ENCODE data around the gene ZNF407. TPM values are rescaled to one million over a fixed set of nuclear protein-coding genes. Genes with fewer than 3 reads are reported as not detected.

Gene ZNF407
- polyA plus RNA-seq, 1 experiment, result 5.8 TPM

- H3K9me3 ChIP-seq (ENCODE audit: control insufficient read depth, insufficient read depth, low read length), result no peaks in the 10 kb centered on the region; the same call in 1 of the 2 replicates
- ChIA-PET CTCF (interaction anchor here (0.6 kb wide), 1 partner anchor 380 kb away, joined by 4 read pairs; no protein-coding TSS in a partner anchor), POLR2A (no interaction called here)
- no peak for TF ChIP-seq CTCF (IDR thresholded peaks at IDR 0.05; ENCODE audit: low read depth, low read length)
- no peak overlapping the region for H3K4me3 ChIP-seq (ENCODE audit: low read depth, low read length)
- H3K27ac ChIP-seq (ENCODE audit: low read depth, low read length), result no peak overlapping the region
- DNase-seq (ENCODE audit: low read depth, low spot score), result no peak
- H3K27me3 ChIP-seq (ENCODE audit: control insufficient read depth, insufficient read depth, low read length), result no peaks in the 10 kb centered on the region
These were observed 64.0 kb downstream of the ZNF407 start for GRCh38 chr18:74661691-74662090.

GRCh38 chr18:74662622-74663021 is 65.0 kb downstream of the ZNF407 start:
- Histone ChIP-seq H3K9me3 (ENCODE audit: control insufficient read depth, insufficient read depth, low read length) (no peaks in the 10 kb centered on the region; the same call in 1 of the 2 replicates), H3K27ac (ENCODE audit: low read depth, low read length) (no peak overlapping the region), H3K27me3 (ENCODE audit: control insufficient read depth, insufficient read depth, low read length) (no peaks in the 10 kb centered on the region), H3K4me3 (ENCODE audit: low read depth, low read length) (no peak overlapping the region)
- no peak for DNase-seq (ENCODE audit: low read depth, low spot score)
- ChIA-PET CTCF (no interaction called here), POLR2A (no interaction called here)
- no peak for TF ChIP-seq CTCF (IDR thresholded peaks at IDR 0.05; ENCODE audit: low read depth, low read length)

- CTCF ChIA-PET, result no interaction called here
- no peak overlapping the region for H3K27ac ChIP-seq (ENCODE audit: low read depth, low read length)
- no peak for TF ChIP-seq CTCF (IDR thresholded peaks at IDR 0.05; ENCODE audit: low read depth, low read length)
- H3K4me3 ChIP-seq (ENCODE audit: low read depth, low read length), result no peak overlapping the region
- H3K27me3 ChIP-seq (ENCODE audit: control insufficient read depth, insufficient read depth, low read length), result no peaks in the 10 kb centered on the region
- H3K9me3 ChIP-seq (ENCODE audit: control insufficient read depth, insufficient read depth, low read length), result no peaks in the 10 kb centered on the region; the same call in 1 of the 2 replicates
- DNase-seq (ENCODE audit: low read depth, low spot score), result no peak
- POLR2A ChIA-PET, result no interaction called here
These were observed 67.7 kb downstream of the ZNF407 start for GRCh38 chr18:74665346-74665745.

GRCh38 chr18:74665905-74666304 is 68.2 kb downstream of the ZNF407 start:
- TF ChIP-seq CTCF (IDR thresholded peaks at IDR 0.05; ENCODE audit: low read depth, low read length), result no peak
- H3K4me3 ChIP-seq (ENCODE audit: low read depth, low read length), result no peak overlapping the region
- DNase-seq (ENCODE audit: low read depth, low spot score), result no peak
- CTCF ChIA-PET, result no interaction called here
- POLR2A ChIA-PET, result no interaction called here
- H3K9me3 ChIP-seq (ENCODE audit: control insufficient read depth, insufficient read depth, low read length), result no peaks in the 10 kb centered on the region; the same call in 1 of the 2 replicates
- H3K27ac ChIP-seq (ENCODE audit: low read depth, low read length), result no peak overlapping the region
- no peaks in the 10 kb centered on the region for H3K27me3 ChIP-seq (ENCODE audit: control insufficient read depth, insufficient read depth, low read length)

- POLR2A ChIA-PET, result no interaction called here
- no peak for TF ChIP-seq CTCF (IDR thresholded peaks at IDR 0.05; ENCODE audit: low read depth, low read length)
These were observed 71.6 kb downstream of the ZNF407 start for GRCh38 chr18:74669136-74669798.

More at GRCh38 chr18:74669136-74669798, 71.6 kb downstream of the ZNF407 start:
- no peak for DNase-seq (ENCODE audit: low read depth, low spot score)
- no peak overlapping the region for H3K4me3 ChIP-seq (ENCODE audit: low read depth, low read length)
- no peak overlapping the region for H3K27ac ChIP-seq (ENCODE audit: low read depth, low read length)
- no peaks in the 10 kb centered on the region; the same call in 1 of the 2 replicates for H3K9me3 ChIP-seq (ENCODE audit: control insufficient read depth, insufficient read depth, low read length)
- CTCF ChIA-PET, result no interaction called here
- H3K27me3 ChIP-seq (ENCODE audit: control insufficient read depth, insufficient read depth, low read length), result no peaks in the 10 kb centered on the region
